Body of pancreas (tissue), 4 donors: ENCODE data around the gene MRPL28.

Source experiments
- CTCF ChIP-seq, 7 experiments: fragments of 450-650 bp in 4 of 7; fragments of 200-600 bp in 3 of 7; sonication (generic) in 3 of 7; IDR thresholded peaks; one replicate each; pipeline ENCODE4 v1.5.1; 2016 to 2019; ENCODE audit warnings: antibody characterized with exemption in 7 of 7
- POLR2A ChIP-seq, 3 donors: fragments of 450-650 bp; IDR thresholded peaks; one replicate each; pipeline ENCODE4 v1.6.1; 2016; ENCODE audit warnings: antibody characterized with exemption in 3 of 3, mild to moderate bottlenecking in 2 of 3

- no peak for TF ChIP-seq CTCF (IDR thresholded peaks at IDR 0.05)
- no peak for TF ChIP-seq POLR2A (IDR thresholded peaks at IDR 0.05)
Observed at GRCh38 chr16:392450-393030, 22.2 kb upstream of the MRPL28 start.
